Measurements from ENCODE around the gene TJP2. TPM values are rescaled to one million over a fixed set of nuclear protein-coding genes. Genes with fewer than 3 reads are reported as not detected.

TJP2 gene
- total and polyA plus RNA-seq, 2 of the 4 experiments (the other 2 are of a cell fraction) = 38.3 to 49.3 TPM

DNA sequence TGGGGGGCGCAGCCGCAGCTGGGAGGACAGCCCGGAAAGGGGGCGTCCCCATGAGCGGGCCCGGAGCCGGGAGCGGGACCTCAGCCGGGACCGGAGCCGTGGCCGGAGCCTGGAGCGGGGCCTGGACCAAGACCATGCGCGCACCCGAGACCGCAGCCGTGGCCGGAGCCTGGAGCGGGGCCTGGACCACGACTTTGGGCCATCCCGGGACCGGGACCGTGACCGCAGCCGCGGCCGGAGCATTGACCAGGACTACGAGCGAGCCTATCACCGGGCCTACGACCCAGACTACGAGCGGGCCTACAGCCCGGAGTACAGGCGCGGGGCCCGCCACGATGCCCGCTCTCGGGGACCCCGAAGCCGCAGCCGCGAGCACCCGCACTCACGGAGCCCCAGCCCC is 47.0 kb downstream of the TJP2 start:
- Histone ChIP-seq H3K14ac (replicated peaks; ENCODE audit: low read depth, low read length) (no peak overlapping the region), H3K9ac (ENCODE audit: low read depth, low read length) (no peak overlapping the region), H3K4me3 (ENCODE audit: insufficient read depth, low read depth, low read length) (no peak overlapping the region), H4K8ac (ENCODE audit: low read depth in 2 of 2, low read length in 2 of 2) (no peak overlapping the region), H2BK120ac (ENCODE audit: low read depth, low read length) (no peak overlapping the region), H3K4ac (ENCODE audit: low read depth, low read length) (no peak overlapping the region), H3K56ac (ENCODE audit: extremely low read depth, insufficient read depth, low read length) (no peak overlapping the region), H2AFZ (replicated peaks; ENCODE audit: low read length, poor library complexity) (no peak overlapping the region), H3K79me1 (ENCODE audit: low read depth in 1 of 2, low read length in 2 of 2) (peaks cover 2 to 4% of the 10 kb centered on the region in 2 experiments; a peak in 3 of 4 replicates), H2AK9ac (replicated peaks; ENCODE audit: low read depth, low read length, poor library complexity) (no peak overlapping the region), H3K27me3 (ENCODE audit: control insufficient read depth, insufficient read depth, low read length) (no peaks in the 10 kb centered on the region), H3K4me1 (ENCODE audit: control insufficient read depth, insufficient read depth, low read length) (no peaks in the 10 kb centered on the region), H3K27ac (ENCODE audit: insufficient read depth, low read length) (no peak overlapping the region), H2BK15ac (ENCODE audit: low read depth, low read length) (no peak overlapping the region), H3K23ac (ENCODE audit: low read depth, low read length) (no peak overlapping the region), H3K4me2 (ENCODE audit: low read depth, low read length) (no peak overlapping the region), H4K91ac (ENCODE audit: insufficient read depth, low read depth, low read length) (no peak overlapping the region), H3K18ac (ENCODE audit: low read depth, low read length) (no peak overlapping the region), H2BK20ac (ENCODE audit: low read depth, low read length) (no peak overlapping the region), H4K5ac (ENCODE audit: low read depth, low read length) (no peak overlapping the region), H3K36me3 (ENCODE audit: control insufficient read depth, insufficient read depth, low read length) (peaks cover 19% of the 10 kb centered on the region), H4K20me1 (ENCODE audit: insufficient read depth, low read length) (no peaks in the 10 kb centered on the region), H2BK5ac (ENCODE audit: low read depth, low read length, poor library complexity, severe bottlenecking) (no peak overlapping the region), H2AK5ac (ENCODE audit: low read depth, low read length) (no peak overlapping the region), H3K9me3 (ENCODE audit: control insufficient read depth, insufficient read depth, low read length) (no peaks in the 10 kb centered on the region), H3K9me1 (ENCODE audit: insufficient read depth, low read length) (peaks cover 9% of the 10 kb centered on the region; the same call in 1 of the 2 replicates)
- BruUV-seq (replicated peaks) = no TSS peak
- ATAC-seq (ENCODE audit: low read depth) (no peak), DNase-seq (no peak)
- 97% methylated on average over 46 of the region's 47 CpGs; no CpG with 5 or more reads in 1 of the 2 experiments for WGBS, 2 experiments (ENCODE audit: extremely low coverage in 2 of 2, insufficient read length in 1 of 2)
- intact Hi-C loops (cut with micrococcal nuclease) (no loop called here), dilution Hi-C loops (cut with HindIII; ENCODE audit: low sequenced_read_pairs, unreplicated experiment) (no loop called here), in situ Hi-C loops (cut with MboI; ENCODE audit: low sequenced_read_pairs) (no loop called here)
- TF ChIP-seq RAD21 (IDR thresholded peaks at IDR 0.05; ENCODE audit: low read length) (no peak), SMC3 (IDR thresholded peaks at IDR 0.05; ENCODE audit: low read depth, low read length) (no peak), FOS (IDR thresholded peaks at IDR 0.05; ENCODE audit: low read depth, low read length) (no peak), CHD1 (IDR thresholded peaks at IDR 0.05; ENCODE audit: low read depth, low read length) (no peak), MAZ (IDR thresholded peaks at IDR 0.05; ENCODE audit: borderline replicate concordance, low read depth, low read length) (no peak), MXI1 (IDR thresholded peaks at IDR 0.05; ENCODE audit: borderline replicate concordance, low read depth, low read length) (no peak)
- TF ChIP-seq, protein P1, sequence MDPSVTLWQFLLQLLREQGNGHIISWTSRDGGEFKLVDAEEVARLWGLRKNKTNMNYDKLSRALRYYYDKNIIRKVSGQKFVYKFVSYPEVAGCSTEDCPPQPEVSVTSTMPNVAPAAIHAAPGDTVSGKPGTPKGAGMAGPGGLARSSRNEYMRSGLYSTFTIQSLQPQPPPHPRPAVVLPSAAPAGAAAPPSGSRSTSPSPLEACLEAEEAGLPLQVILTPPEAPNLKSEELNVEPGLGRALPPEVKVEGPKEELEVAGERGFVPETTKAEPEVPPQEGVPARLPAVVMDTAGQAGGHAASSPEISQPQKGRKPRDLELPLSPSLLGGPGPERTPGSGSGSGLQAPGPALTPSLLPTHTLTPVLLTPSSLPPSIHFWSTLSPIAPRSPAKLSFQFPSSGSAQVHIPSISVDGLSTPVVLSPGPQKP (IDR thresholded peaks at IDR 0.05; ENCODE audit: borderline replicate concordance, low read depth, low read length) = no peak
- POLR2A ChIA-PET (ENCODE audit: unreplicated experiment) = interaction anchor here (0.6 kb wide), 2 partner anchors 85 to 162 kb away, joined by 3 to 10 read pairs; no protein-coding TSS in a partner anchor
- CTCF ChIA-PET = no interaction called here
